22Rv1 (cell line): ENCODE results near the gene LPIN1.

Experiments used
- H3K27ac ChIP-seq: fragments of 450-650 bp; 2 replicates; pipeline ENCODE4 v1.5.1; 2017
- ZFX ChIP-seq: fragments of 450-650 bp; IDR thresholded peaks from 2 replicates; pipeline ENCODE4 v1.6.1; 2017; ENCODE audit warnings: antibody characterized with exemption, borderline replicate concordance
- TF ChIP-seq, protein P1 (sequence below): fragments of 450-650 bp; IDR thresholded peaks from 2 replicates; pipeline ENCODE4 v1.5.1; 2017; ENCODE audit warnings: mild to moderate bottlenecking

The LPIN1 gene

GRCh38 chr2:11863513-11864328 lies 117.3 kb downstream of the LPIN1 start:
- TF ChIP-seq ZFX, result no peak
- TF ChIP-seq, protein P1, sequence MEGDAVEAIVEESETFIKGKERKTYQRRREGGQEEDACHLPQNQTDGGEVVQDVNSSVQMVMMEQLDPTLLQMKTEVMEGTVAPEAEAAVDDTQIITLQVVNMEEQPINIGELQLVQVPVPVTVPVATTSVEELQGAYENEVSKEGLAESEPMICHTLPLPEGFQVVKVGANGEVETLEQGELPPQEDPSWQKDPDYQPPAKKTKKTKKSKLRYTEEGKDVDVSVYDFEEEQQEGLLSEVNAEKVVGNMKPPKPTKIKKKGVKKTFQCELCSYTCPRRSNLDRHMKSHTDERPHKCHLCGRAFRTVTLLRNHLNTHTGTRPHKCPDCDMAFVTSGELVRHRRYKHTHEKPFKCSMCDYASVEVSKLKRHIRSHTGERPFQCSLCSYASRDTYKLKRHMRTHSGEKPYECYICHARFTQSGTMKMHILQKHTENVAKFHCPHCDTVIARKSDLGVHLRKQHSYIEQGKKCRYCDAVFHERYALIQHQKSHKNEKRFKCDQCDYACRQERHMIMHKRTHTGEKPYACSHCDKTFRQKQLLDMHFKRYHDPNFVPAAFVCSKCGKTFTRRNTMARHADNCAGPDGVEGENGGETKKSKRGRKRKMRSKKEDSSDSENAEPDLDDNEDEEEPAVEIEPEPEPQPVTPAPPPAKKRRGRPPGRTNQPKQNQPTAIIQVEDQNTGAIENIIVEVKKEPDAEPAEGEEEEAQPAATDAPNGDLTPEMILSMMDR, result peak; percentile 93
- H3K27ac ChIP-seq, result no peak overlapping the region

DNA sequence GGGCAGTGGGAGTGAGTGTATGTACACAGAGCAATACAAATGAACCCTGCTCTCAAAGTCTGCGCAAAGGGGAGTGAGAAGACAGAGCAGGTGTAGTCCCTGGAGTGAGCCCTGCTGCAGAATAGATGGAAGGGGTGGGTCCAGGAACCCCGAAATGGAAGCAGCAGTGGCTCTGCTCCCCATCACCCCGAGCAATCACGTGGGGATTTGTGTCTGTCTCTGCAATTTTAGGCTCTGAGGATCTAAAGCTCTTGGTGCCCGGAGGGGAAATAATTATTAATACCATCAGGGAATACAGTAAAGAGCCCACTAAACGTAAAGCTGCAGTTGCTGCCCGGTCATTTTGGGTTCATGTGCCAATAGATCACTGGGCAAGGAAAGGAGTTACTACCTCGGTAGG lies 118.3 kb downstream of the LPIN1 start:
- H3K27ac ChIP-seq, result no peak overlapping the region
- no peak for TF ChIP-seq ZFX

DNA sequence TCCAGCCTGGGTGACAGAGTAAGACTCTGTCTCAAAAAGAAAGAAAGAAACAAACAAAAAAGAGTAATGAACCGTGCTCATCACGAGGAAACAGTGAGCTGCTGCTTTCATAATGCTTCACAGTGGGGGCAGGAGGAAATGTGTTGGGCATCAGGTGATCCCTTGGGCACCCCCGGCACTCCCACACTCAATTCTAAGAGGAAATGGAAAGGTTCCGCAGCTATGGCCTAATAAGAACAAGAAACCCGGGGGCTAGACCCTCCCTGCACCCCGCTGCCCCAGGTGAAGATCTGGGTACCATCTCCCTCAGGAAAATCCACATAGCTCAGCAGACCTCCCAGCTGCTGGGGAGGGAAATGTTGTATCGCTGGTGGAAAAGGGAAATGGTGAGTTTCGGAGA lies 118.9 kb downstream of the LPIN1 start:
- TF ChIP-seq, protein P1, result no peak
- TF ChIP-seq ZFX, result no peak
- H3K27ac ChIP-seq, result no peak overlapping the region

- TF ChIP-seq, protein P1, result no peak
- TF ChIP-seq ZFX, result no peak
- H3K27ac ChIP-seq, result no peak overlapping the region
These were observed 119.4 kb downstream of the LPIN1 start for GRCh38 chr2:11865805-11866204.

DNA sequence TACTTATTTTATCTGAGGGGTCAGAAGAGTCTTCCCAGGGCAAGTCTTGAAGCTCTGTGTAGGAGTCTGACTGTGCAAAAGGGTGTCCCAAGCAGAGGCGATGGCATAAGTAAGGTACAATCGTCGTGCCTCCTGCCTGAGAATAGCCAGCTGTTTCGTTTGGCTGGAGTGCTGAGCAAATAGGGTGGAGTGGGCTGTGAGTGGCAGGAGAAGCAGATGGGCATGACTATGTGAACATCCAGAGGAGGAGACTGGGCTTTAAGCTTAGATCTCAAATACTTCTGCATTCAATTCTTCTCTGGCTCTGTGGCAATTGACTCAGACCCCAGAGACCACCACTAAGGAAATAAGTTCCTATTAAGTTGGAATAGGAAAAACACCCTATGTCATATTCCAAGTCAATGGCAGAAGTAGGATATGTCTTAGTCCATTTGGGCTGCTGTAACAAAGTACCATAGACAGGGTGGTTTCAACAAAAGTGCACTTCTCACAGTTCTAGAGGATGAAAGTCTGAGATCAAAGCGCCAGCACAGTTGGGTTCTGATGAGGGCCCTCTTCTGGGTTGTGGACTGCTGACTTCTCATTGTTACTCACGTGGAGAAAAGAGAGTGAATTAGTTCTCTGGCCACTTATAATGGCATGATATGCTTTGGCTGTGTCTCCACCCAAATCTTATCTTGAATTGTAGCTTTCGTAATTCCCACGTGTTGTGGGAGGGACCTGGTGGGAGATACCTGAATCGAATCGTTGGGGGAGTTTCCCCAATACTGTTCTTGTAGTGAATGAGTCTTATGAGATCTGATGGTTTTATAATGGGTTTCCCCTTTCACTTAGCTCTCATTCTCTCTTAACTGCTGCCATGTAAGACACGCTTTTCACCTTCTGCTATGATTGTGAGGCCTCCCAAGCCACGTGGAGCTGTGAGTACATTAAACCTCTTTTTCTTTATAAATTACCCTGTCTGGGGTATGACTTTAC lies 120.2 kb downstream of the LPIN1 start:
- TF ChIP-seq, protein P1, result no peak
- no peak for TF ChIP-seq ZFX
- no peak overlapping the region for H3K27ac ChIP-seq

GRCh38 chr2:11867926-11868325 lies 121.5 kb downstream of the LPIN1 start:
- TF ChIP-seq ZFX, result no peak
- TF ChIP-seq, protein P1, result no peak
- H3K27ac ChIP-seq, result no peak overlapping the region

- TF ChIP-seq, protein P1, result no peak
- TF ChIP-seq ZFX, result no peak
- no peak overlapping the region for H3K27ac ChIP-seq
These were observed 123.1 kb downstream of the LPIN1 start for GRCh38 chr2:11869391-11869991.
